ENCODE results near the gene FAM221A. TPM values are rescaled to one million over a fixed set of nuclear protein-coding genes. Genes with fewer than 3 reads are reported as not detected.
"Not testable (repeated sequence)": the region's sequence is repeated elsewhere in the genome, so short reads cannot be mapped to it uniquely, and the experiment has no call there.

FAM221A gene
- total RNA-seq, 1 experiment from 2014 or later: 2.9 TPM

- DNase-seq (ENCODE audit: low spot score): no peak
Measured at GRCh38 chr7:23709081-23709750, 29.2 kb downstream of the FAM221A start.

DNA sequence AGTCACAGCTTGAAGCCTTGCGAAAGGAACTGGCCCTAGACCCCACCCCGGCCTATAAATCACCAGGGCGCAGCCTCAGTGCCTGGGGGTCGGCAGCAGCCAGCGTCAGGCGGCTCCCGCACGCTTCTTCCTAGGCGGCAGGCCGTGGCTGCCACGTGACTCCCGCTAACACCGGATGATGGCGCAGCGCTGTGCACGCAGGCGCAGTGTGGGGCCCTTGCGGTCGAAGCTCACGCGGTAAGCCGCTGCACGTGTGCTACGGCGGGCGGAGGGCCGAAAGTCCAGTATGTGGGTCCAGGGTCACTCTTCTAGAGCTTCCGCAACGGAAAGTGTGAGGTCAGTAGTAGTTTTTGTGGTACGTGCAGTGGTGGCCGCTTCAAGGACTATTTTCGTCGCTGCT lies 30.0 kb downstream of the FAM221A start, which contains the start of gene STK31:
STK31 (plus strand) TSS at position 220 of the 400 bp plus-strand sequence; CDS start at position 287, 67 bp downstream.
- no peak for DNase-seq (ENCODE audit: low spot score)

DNA sequence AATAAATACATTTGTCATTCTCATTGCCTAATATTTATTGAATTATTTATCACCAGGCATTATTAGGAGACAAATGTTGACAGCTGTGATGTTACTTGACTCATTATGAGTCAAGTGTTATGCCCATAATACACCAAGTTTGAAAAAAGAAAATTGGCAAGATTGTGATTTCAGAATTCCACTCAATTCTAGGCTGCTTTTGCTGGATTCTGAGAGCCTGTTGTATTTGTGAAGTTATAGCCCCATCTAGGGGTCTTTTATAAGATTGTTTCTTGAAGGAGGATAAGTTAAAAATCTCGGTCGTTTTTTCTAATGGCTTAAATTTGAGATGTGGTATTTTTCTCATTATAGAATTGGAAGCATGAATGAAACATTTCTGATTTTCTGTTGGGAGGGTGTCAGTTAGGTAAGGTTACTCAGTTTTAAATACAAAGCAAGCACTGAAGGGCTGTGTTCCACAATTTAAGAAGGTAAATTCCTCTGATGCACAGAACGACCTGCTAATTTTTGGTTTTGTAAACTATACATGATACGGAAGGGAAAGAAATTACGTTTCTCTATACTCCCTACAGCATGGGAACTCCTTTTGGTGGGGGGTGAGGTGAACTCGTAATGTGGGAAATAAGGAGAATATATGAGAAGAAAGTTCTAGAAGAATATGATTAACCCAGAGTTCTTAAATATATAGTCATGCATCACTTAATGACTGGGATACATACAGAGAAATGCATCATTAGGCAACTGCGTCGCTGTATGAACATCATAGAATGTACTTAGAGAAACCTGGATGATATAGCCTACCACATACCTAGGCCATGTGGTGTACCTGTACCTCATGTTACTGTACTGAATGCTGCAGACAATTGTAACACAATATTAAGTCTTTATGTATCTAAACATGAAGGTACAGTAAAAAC lies 32.6 kb downstream of the FAM221A start:
- DNase-seq (ENCODE audit: low spot score): peak; percentile 60

DNA sequence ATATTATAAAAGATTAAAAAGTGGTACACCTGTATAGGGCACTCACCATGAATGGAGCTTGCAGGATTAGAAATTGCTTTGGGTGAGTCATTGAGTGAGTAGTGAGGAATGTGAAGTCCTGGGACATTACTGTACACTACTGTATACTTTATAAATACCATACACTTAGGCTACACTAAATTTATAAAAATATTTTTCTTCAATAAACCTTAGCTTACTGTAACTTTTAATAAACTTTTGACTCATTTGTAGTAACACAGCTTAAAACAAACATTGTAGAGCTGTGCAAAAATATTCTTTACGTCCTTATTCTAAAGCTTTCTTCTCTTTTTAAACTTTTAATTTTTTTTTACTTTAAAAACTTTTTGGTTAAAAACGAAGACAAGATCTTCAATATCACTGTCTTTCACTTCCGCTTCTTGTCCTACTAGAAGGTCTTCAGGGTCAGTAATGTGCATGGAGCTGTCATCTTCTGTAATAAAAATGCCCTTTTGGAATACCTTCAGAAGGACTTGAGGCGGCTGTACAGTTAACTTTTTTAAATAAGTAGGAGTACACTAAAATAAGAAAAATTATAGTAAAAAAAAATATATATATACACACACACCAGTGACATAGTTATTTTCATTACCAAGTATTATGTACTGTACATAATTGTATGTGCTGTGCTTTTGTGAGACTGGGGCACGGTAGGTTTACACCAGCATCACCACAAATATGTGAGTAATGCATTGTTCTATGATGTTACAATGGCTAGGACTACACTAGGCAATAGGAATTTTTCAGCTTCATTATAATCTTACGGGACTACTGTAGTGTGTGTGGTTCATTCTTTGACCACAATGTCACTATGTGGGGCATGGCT lies 33.5 kb downstream of the FAM221A start:
- DNase-seq (ENCODE audit: low spot score): peak; percentile 98

DNA sequence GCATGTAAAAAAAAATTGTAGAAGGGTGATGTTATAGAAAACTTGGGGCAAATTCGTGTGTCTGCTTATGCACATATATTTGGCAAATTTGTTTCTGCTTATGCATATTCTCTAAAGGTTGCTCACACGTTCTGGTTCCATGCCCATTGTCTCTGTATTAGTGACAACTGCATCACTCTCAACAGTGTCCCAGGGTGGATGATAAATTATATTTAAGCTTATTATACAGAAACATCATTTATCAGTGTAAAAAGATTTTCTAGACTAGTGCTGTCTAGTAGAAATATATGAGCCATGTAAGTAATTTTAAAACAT lies 34.1 kb downstream of the FAM221A start:
- no peak for DNase-seq (ENCODE audit: low spot score)

- DNase-seq (ENCODE audit: low spot score): no peak
Measured at GRCh38 chr7:23714579-23714978, 34.6 kb downstream of the FAM221A start.

- DNase-seq (ENCODE audit: low spot score): no peak
Measured at GRCh38 chr7:23715099-23715498, 35.1 kb downstream of the FAM221A start.

DNA sequence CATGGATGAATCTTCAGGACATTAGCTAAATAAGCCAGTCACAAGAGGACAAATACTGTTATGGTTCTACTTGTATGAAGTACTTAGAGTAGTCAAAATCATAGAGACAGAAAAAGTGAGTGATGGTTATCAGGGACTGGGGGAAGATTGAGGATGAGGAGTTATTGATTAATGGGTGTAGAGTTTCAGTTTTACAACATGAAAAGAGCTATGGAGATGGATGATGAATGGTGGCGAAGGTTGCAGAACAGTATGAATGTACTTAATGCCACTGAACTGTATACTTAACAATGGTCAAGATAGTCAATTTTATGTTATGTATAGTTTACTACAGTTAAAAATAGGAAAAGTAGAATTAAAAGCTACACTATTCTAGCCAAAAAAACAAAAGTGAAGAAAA lies 37.8 kb downstream of the FAM221A start:
- DNase-seq (ENCODE audit: low spot score): no peak

- DNase-seq (ENCODE audit: low spot score): no peak
Measured at GRCh38 chr7:23721456-23721855, 41.5 kb downstream of the FAM221A start.

DNA sequence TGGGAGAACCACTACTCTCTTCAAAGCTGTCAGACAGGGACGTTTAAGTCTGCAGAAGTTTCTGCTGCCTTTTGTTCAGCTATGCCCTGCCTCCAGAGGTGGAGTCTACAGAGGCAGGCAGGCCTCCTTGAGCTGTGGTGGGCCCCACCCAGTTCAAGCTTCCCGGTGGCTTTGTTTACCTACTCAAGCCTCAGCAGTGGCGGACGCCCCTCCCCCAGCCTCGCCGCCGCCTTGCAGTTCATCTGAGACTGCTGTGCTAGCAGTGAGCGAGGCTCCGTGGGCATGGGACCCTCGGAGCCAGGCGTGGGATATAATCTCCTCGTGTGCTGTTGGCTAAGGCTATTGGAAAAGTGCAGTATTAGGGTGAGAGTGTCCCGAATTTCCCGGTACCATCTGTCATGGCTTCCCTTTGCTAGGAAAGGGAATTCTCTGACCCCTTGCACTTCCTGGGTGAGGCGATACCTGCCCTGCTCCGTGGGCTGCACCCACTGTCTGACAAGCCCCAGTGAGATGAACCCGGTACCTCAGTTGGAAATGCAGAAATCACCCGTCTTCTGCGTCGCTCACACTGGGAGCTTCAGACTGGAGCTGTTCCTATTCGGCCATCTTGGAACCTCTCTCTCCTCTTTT lies 42.7 kb downstream of the FAM221A start:
- DNase-seq (ENCODE audit: low spot score): not testable (repeated sequence)

GRCh38 chr7:23724113-23724512 lies 44.1 kb downstream of the FAM221A start:
- DNase-seq (ENCODE audit: low spot score): not testable (repeated sequence)

- DNase-seq (ENCODE audit: low spot score): peak; percentile 38
Measured at GRCh38 chr7:23742051-23742450, 62.1 kb downstream of the FAM221A start.

DNA sequence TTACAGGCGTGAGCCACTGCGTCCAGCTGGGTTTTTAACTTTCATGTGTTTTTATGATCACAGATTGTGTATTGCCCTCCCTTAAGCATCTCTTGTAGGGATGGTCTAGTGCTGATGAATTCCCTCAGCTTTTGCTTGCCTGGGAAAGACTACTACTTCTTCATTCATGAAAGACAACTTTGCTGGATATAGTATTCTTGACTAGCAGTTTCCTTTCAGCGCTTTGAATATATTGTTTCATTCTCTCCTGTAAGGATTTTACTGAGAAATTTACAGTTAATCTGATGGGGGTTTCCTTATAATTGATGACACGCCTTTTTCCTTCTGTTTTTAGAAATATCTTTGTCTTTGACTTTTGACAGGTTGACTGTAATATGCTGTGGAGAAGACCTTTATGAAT lies 63.2 kb downstream of the FAM221A start:
- no peak for DNase-seq (ENCODE audit: low spot score)

GRCh38 chr7:23746629-23747028 lies 66.6 kb downstream of the FAM221A start:
- DNase-seq (ENCODE audit: low spot score): no peak

DNA sequence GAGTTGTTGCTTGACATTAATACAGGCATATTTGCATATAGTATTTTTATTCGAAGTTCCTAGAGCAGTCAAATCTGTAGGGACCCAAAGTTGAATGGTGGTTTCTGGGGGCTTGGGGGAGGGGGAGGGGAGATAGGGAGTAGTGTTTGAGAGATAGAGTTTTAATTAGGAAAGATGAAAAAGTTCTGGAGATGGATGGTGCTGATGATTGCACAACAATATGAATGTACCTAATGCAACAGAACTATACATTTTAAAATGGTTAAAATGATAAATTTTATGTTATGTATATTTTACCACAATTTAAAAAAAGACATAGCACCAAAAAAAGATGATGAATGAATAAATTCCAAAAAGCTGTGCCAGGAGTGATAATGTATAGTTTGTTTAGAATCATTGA lies 71.9 kb downstream of the FAM221A start:
- no peak for DNase-seq (ENCODE audit: low spot score)

Other genes starting within 250 kb of the FAM221A start
- gene IGF2BP3, start 209.7 kb upstream of the FAM221A start, total RNA-seq (2014; rRNA removed; shearing (Covaris generic)): 68.8 and 110 TPM in 2 replicates
- gene TRA2A, start 148.2 kb upstream of the FAM221A start, total RNA-seq (2014; rRNA removed; shearing (Covaris generic)): 21.2 and 27.7 TPM in 2 replicates
- gene CCDC126, start 82.8 kb upstream of the FAM221A start, total RNA-seq (2014; rRNA removed; shearing (Covaris generic)): 18.9 and 25.8 TPM in 2 replicates
- gene STK31, start 30.0 kb downstream of the FAM221A start, total RNA-seq (2014; rRNA removed; shearing (Covaris generic)): 0.56 TPM in 1 of 2 replicates, not detected in the other